H1 (cell line): Measurements from ENCODE around the gene NDUFB5. TPM values are rescaled to one million over a fixed set of nuclear protein-coding genes. Genes with fewer than 3 reads are reported as not detected.

Source experiments
- BCL11A ChIP-seq, 2 experiments: IDR thresholded peaks; one replicate each; pipeline ENCODE4 v1.6.1; 2011; ENCODE audit warnings: low read depth in 2 of 2, low read length in 2 of 2, mild to moderate bottlenecking in 2 of 2
- CBX8 ChIP-seq: fragments of 300-800, 300-1000 bp; sonication (generic); IDR thresholded peaks from 2 replicates; pipeline ENCODE4 v1.7.1; 2016; ENCODE audit warnings: low read depth, low read length, borderline replicate concordance
- CHD7 ChIP-seq: fragments of 300-600 bp; sonication (generic); IDR thresholded peaks from 2 replicates; pipeline ENCODE4 v1.7.1; 2012; ENCODE audit warnings: low read length, moderate library complexity, mild to moderate bottlenecking, inconsistent platforms; ENCODE audit not compliant: insufficient replicate concordance
- CTBP2 ChIP-seq: IDR thresholded peaks from 2 replicates; pipeline ENCODE4 v1.7.0; 2011; ENCODE audit warnings: borderline replicate concordance, mild to moderate bottlenecking, moderate library complexity, mixed read lengths, low read length; ENCODE audit not compliant: insufficient read depth, insufficient read length
- HDAC2 ChIP-seq, 2 experiments: fragments of 300-600 bp in 1 of 2; sonication (generic) in 1 of 2; IDR thresholded peaks; 2 replicates each; pipeline ENCODE4 v1.6.1; 2011 to 2012; ENCODE audit warnings: low read depth in 2 of 2, low read length in 2 of 2, mild to moderate bottlenecking in 2 of 2, moderate library complexity in 2 of 2, borderline replicate concordance in 1 of 2, inconsistent platforms in 1 of 2
- MAFK ChIP-seq: IDR thresholded peaks from 2 replicates; pipeline ENCODE4 v1.6.1; 2012; ENCODE audit warnings: low read depth, mild to moderate bottlenecking, improper control_type of control experiment, low read length
- POLR2A ChIP-seq, 2 experiments: IDR thresholded peaks; 1 replicate in 1 of 2; 2 replicates in 1 of 2; pipeline ENCODE4 v1.6.1; 2011; ENCODE audit warnings: low read depth in 2 of 2, low read length in 2 of 2, mild to moderate bottlenecking in 2 of 2; ENCODE audit errors: control extremely low read depth in 1 of 2
- polyA plus RNA-seq, 7 experiments: library from polyadenylated mRNA; depleted of rRNA in 3 of 7; stranded (reverse) in 5 of 7; unstranded in 2 of 7; fragments of >200 nt in 5 of 7; fragments of 200-250 nt in 2 of 7; gene quantifications; 1 replicate in 5 of 7; 2 replicates in 1 of 7; 4 replicates in 1 of 7; pipeline versions ENCODE4 v1.2.1 to v1.2.3, GENCODE V29; 2011 to 2013; ENCODE audit warnings: missing spikeins in 2 of 7, mixed read lengths in 2 of 7
- total RNA-seq: library from RNA; stranded (reverse); fragmentation: NEBNext Ultra II Directional; extraction: Animal tissue kit (Norgen Biotek cat#: 25700); gene quantifications from 2 replicates; pipeline ENCODE4 v1.2.1, GENCODE V29; 2021
- TF ChIP-seq, protein P1 (sequence below): IDR thresholded peaks from 2 replicates; pipeline ENCODE4 v1.6.1; 2011; ENCODE audit warnings: low read length, improper control_type of control experiment

Gene NDUFB5
- total and polyA plus RNA-seq, 2 of the 8 experiments (the other 6 are each of a cell fraction or from before 2014, with no cell fraction given) = 46.1 to 85.8 TPM

DNA sequence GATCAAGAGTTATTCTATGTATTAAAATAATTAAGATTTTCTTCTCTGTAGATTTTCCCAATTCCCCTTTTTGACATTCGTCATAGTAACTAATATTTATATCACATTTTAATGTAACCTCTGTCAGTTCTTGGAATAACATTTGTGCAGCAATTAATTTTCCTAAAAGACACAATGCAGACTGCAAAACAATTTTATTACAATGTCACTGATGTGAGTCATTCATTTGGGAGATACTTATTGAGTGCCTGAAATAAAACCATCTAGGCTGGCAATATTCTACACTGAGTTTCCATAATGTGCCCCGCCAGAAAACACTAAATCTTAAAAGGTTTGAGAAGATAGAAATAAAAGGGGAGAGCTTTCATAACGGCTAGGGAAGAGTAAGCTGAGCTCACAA is 41.6 kb downstream of the NDUFB5 start (continued):
- TF ChIP-seq CHD7 (no peak), CBX8 (no peak), MAFK (no peak), CTBP2 (no peak), HDAC2 (IDR thresholded peaks at IDR 0.05; ENCODE audit: borderline replicate concordance in 1 of 2, low read depth in 2 of 2, low read length in 2 of 2) (no peak), BCL11A (IDR thresholded peaks at IDR 0.05; ENCODE audit: low read depth in 2 of 2, low read length in 2 of 2) (no peak), POLR2A (IDR thresholded peaks at IDR 0.05; ENCODE audit: control extremely low read depth in 1 of 2, low read depth in 2 of 2, low read length in 2 of 2) (no peak)
- TF ChIP-seq, protein P1, sequence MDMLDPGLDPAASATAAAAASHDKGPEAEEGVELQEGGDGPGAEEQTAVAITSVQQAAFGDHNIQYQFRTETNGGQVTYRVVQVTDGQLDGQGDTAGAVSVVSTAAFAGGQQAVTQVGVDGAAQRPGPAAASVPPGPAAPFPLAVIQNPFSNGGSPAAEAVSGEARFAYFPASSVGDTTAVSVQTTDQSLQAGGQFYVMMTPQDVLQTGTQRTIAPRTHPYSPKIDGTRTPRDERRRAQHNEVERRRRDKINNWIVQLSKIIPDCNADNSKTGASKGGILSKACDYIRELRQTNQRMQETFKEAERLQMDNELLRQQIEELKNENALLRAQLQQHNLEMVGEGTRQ = no peak
